Measurements from ENCODE around the gene SUGCT.
"Not testable (repeated sequence)": the region's sequence is repeated elsewhere in the genome, so short reads cannot be mapped to it uniquely, and the experiment has no call there.

SUGCT gene

GRCh38 chr7:40586197-40586596 lies 451.4 kb downstream of the SUGCT start:
- DNase-seq, result peak; percentile 90

- no peak for DNase-seq
Observed at GRCh38 chr7:40587419-40587818, 452.6 kb downstream of the SUGCT start.

- peak; percentile 49 for DNase-seq
Observed at GRCh38 chr7:40595129-40595528, 460.3 kb downstream of the SUGCT start.

GRCh38 chr7:40595832-40596231 lies 461.0 kb downstream of the SUGCT start:
- DNase-seq, result no peak

- no peak for DNase-seq
Observed at GRCh38 chr7:40597517-40597916, 462.7 kb downstream of the SUGCT start.

- DNase-seq, result no peak
Observed at GRCh38 chr7:40598915-40599314, 464.1 kb downstream of the SUGCT start.

- DNase-seq, result no peak
Observed at GRCh38 chr7:40599836-40600235, 465.0 kb downstream of the SUGCT start.

- not testable (repeated sequence) for DNase-seq
Observed at GRCh38 chr7:40602351-40602750, 467.5 kb downstream of the SUGCT start.

- DNase-seq, result peak; percentile 48
Observed at GRCh38 chr7:40604601-40605438, 470.0 kb downstream of the SUGCT start.

- DNase-seq, result no peak
Observed at GRCh38 chr7:40608321-40609075, 473.7 kb downstream of the SUGCT start.

- no peak for DNase-seq
Observed at GRCh38 chr7:40610461-40610860, 475.7 kb downstream of the SUGCT start.

- DNase-seq, result no peak
Observed at GRCh38 chr7:40611095-40611871, 476.5 kb downstream of the SUGCT start.

- DNase-seq, result no peak
Observed at GRCh38 chr7:40612298-40612697, 477.5 kb downstream of the SUGCT start.

- no peak for DNase-seq
Observed at GRCh38 chr7:40619647-40620046, 484.8 kb downstream of the SUGCT start.

- no peak for DNase-seq
Observed at GRCh38 chr7:40621592-40621998, 486.8 kb downstream of the SUGCT start.

- no peak for DNase-seq
Observed at GRCh38 chr7:40622941-40623501, 488.2 kb downstream of the SUGCT start.

GRCh38 chr7:40623863-40624262 lies 489.1 kb downstream of the SUGCT start:
- DNase-seq, result no peak

- DNase-seq, result not testable (repeated sequence)
Observed at GRCh38 chr7:40627361-40627760, 492.6 kb downstream of the SUGCT start.

- DNase-seq, result no peak
Observed at GRCh38 chr7:40629891-40630290, 495.1 kb downstream of the SUGCT start.

GRCh38 chr7:40634118-40634517 lies 499.3 kb downstream of the SUGCT start:
- DNase-seq, result no peak

GRCh38 chr7:40638545-40639320 lies 503.9 kb downstream of the SUGCT start:
- no peak for DNase-seq

GRCh38 chr7:40640566-40640965 lies 505.8 kb downstream of the SUGCT start:
- DNase-seq, result no peak

Data from fibroblast of skin of right biceps (primary cell).